NOMO-1 treated with DMSO at 0.1 percent for 48 hours (cell line): ENCODE data around the gene C16orf78.

Source experiments
- DNase-seq: peaks from one replicate; lab custom pipeline; 2025; ENCODE audit not compliant: unreplicated experiment; lab: John Stamatoyannopoulos, UW

C16orf78 gene

GRCh38 chr16:49428808-49429207 is 55.2 kb downstream of the C16orf78 start:
- DNase-seq, result no peak

GRCh38 chr16:49431040-49431439 is 57.4 kb downstream of the C16orf78 start:
- DNase-seq, result no peak

- DNase-seq, result no peak
Measured at GRCh38 chr16:49431591-49432290, 58.1 kb downstream of the C16orf78 start.

- DNase-seq, result no peak
Measured at GRCh38 chr16:49434733-49435132, 61.1 kb downstream of the C16orf78 start.

GRCh38 chr16:49436181-49436580 is 62.6 kb downstream of the C16orf78 start:
- DNase-seq, result no peak

- no peak for DNase-seq
Measured at GRCh38 chr16:49437344-49437743, 63.7 kb downstream of the C16orf78 start.

GRCh38 chr16:49439050-49439449 is 65.4 kb downstream of the C16orf78 start:
- DNase-seq, result no peak

- no peak for DNase-seq
Measured at GRCh38 chr16:49439676-49440075, 66.1 kb downstream of the C16orf78 start.

- DNase-seq, result no peak
Measured at GRCh38 chr16:49440156-49441065, 66.8 kb downstream of the C16orf78 start.

GRCh38 chr16:49441366-49441780 is 67.8 kb downstream of the C16orf78 start:
- peak; percentile 19 for DNase-seq

- DNase-seq, result no peak
Measured at GRCh38 chr16:49442805-49443204, 69.2 kb downstream of the C16orf78 start.

GRCh38 chr16:49443576-49443975 is 70.0 kb downstream of the C16orf78 start:
- DNase-seq, result no peak

GRCh38 chr16:49446805-49447204 is 73.2 kb downstream of the C16orf78 start:
- DNase-seq, result no peak
